ENCODE results near the gene CRYAA. TPM values are rescaled to one million over a fixed set of nuclear protein-coding genes. Genes with fewer than 3 reads are reported as not detected.

The CRYAA gene
- total and polyA plus RNA-seq, 2 of the 8 experiments (the other 6 are each of a cell fraction or from before 2014, with no cell fraction given), result not detected

DNA sequence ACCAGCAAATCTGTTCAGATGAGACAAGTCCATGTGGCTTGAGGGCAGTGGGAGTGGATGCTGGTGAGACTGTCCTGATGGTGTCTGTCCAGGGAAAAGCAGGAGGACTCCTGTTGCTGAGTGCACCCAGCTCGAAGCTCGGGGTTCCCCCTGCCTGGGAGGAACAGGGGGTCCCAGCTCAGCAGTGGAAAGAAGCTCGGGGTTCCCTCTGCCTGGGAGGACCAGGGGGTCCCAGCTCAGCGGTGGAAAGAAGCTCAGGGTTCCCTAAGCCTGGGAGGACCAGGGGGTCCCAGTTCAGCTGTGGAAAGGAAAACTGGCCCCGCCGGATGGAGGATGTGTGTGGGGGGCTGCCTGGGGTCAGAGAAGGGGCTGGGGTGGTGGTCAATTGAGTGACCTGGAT lies 39.1 kb downstream of the CRYAA start:
- no peak overlapping the region for H3K4me3 ChIP-seq (ENCODE audit: extremely low read depth in 1 of 4, insufficient read depth in 2 of 4, low read depth in 3 of 4, low read length in 4 of 4)
- no peak overlapping the region for H3K23ac ChIP-seq (ENCODE audit: insufficient read length)
- no peaks in the 10 kb centered on the region for H3K36me3 ChIP-seq (ENCODE audit: control insufficient read depth in 2 of 4, insufficient read depth in 4 of 4, low read length in 3 of 4)
- TF ChIP-seq MAFK (IDR thresholded peaks at IDR 0.05; ENCODE audit: low read depth, low read length) (no peak), SAP30 (IDR thresholded peaks at IDR 0.05; ENCODE audit: insufficient read depth, insufficient replicate concordance, low read length) (no peak), BCL11A (IDR thresholded peaks at IDR 0.05; ENCODE audit: low read depth in 2 of 2, low read length in 2 of 2) (no peak), SP1 (IDR thresholded peaks at IDR 0.05; ENCODE audit: low read depth, low read length) (no peak), SUZ12 (IDR thresholded peaks at IDR 0.05; ENCODE audit: low read length) (no peak), TCF12 (IDR thresholded peaks at IDR 0.05; ENCODE audit: low read depth, low read length) (no peak), SP2 (IDR thresholded peaks at IDR 0.05; ENCODE audit: low read length) (no peak), TAF1 (IDR thresholded peaks at IDR 0.05; ENCODE audit: low read depth, low read length) (no peak)
- H3K9me3 ChIP-seq (ENCODE audit: insufficient read depth in 2 of 2, low read depth in 1 of 2, low read length in 1 of 2), result no peaks in the 10 kb centered on the region; a peak in 1 of 4 replicates
- H3K4me2 ChIP-seq (ENCODE audit: insufficient read depth in 1 of 2, low read depth in 2 of 2, low read length in 2 of 2), result no peak overlapping the region
- FAIRE-seq, result no peak
- H2BK5ac ChIP-seq (ENCODE audit: low read depth, low read length), result no peak overlapping the region
- no peak overlapping the region for H2BK12ac ChIP-seq (ENCODE audit: low read depth, low read length)
- no peak for DNase-seq (ENCODE audit: low read depth in 1 of 2, low spot score in 2 of 2)
- H4K5ac ChIP-seq (ENCODE audit: insufficient read length, low read depth, low read length), result no peak overlapping the region
- no peaks in the 10 kb centered on the region for H3K79me1 ChIP-seq (ENCODE audit: low read depth, low read length)
- H3K27me3 ChIP-seq (replicated peaks in 1 of 4; ENCODE audit: control insufficient read depth in 3 of 4, extremely low read depth in 1 of 4, insufficient read depth in 3 of 4, low read length in 3 of 4), result no peaks in the 10 kb centered on the region
- no peak overlapping the region for H2AK5ac ChIP-seq (ENCODE audit: low read depth, low read length)
- no peak overlapping the region for H3K4ac ChIP-seq (replicated peaks; ENCODE audit: insufficient read length, low read depth, low read length)
- no peak overlapping the region for H3K9ac ChIP-seq (replicated peaks in 1 of 4; ENCODE audit: extremely low read depth in 1 of 4, low read depth in 3 of 4, low read length in 3 of 4)
- no peaks in the 10 kb centered on the region for H3K79me2 ChIP-seq (ENCODE audit: control insufficient read depth in 1 of 2, insufficient read depth in 2 of 2, low read length in 2 of 2)
- no peaks in the 10 kb centered on the region for H3K23me2 ChIP-seq (ENCODE audit: low read depth, low read length)
- no peak overlapping the region for H4K91ac ChIP-seq (replicated peaks; ENCODE audit: insufficient read length, low read length)
- no peaks in the 10 kb centered on the region; a peak in 2 of 7 replicates for H3K4me1 ChIP-seq (replicated peaks in 1 of 4; ENCODE audit: control insufficient read depth in 3 of 4, insufficient read depth in 4 of 4, low read length in 3 of 4)
- H3K18ac ChIP-seq (ENCODE audit: extremely low read depth, low read length), result no peak overlapping the region
- H3K56ac ChIP-seq (replicated peaks; ENCODE audit: insufficient read length, low read depth, low read length), result no peak overlapping the region
- WGBS, 2 experiments (ENCODE audit: extremely low coverage in 1 of 2, insufficient coverage in 1 of 2, insufficient read length in 1 of 2, insufficient replicate concordance in 2 of 2, low coverage in 1 of 2, low lambda C conversion rate in 2 of 2, missing lambda C conversion rate in 1 of 2), result 73% methylated on average over 6 of the region's 6 CpGs; no CpG with 5 or more reads in 1 of the 2 experiments
- H4K8ac ChIP-seq (ENCODE audit: extremely low read depth, insufficient read depth, low read length), result no peak overlapping the region
- no peak overlapping the region for H2BK120ac ChIP-seq (replicated peaks; ENCODE audit: low read depth, low read length)
- H3K14ac ChIP-seq (ENCODE audit: insufficient read length), result no peak overlapping the region
- no peak overlapping the region for H2AFZ ChIP-seq (ENCODE audit: low read length)
- H2BK20ac ChIP-seq (ENCODE audit: low read length), result no peak overlapping the region
- H2BK15ac ChIP-seq (ENCODE audit: low read length), result no peak overlapping the region
- ChIA-PET POLR2A (ENCODE audit: partially characterized antibody) (no interaction called here), CTCF (ENCODE audit: partially characterized antibody) (interaction anchor here (0.6 to 1.2 kb wide), 4 partner anchors 15 to 140 kb away, joined by 3 to 5 read pairs (median 4); no protein-coding TSS in a partner anchor)
- no peaks in the 10 kb centered on the region for H4K20me1 ChIP-seq (replicated peaks in 1 of 2; ENCODE audit: control insufficient read depth in 1 of 2, insufficient read depth in 2 of 2, low read length in 2 of 2)
- no peak overlapping the region for H3K27ac ChIP-seq (ENCODE audit: low read depth, low read length)
